ENCODE data around the gene LMBR1L. TPM values are rescaled to one million over a fixed set of nuclear protein-coding genes. Genes with fewer than 3 reads are reported as not detected.
A peak's percentile ranks its signal among the peaks of the same experiment; 100 is the strongest.

The LMBR1L gene
- total and polyA plus RNA-seq, 10 of the 15 experiments (the other 5 are each of a cell fraction or from before 2014, with no cell fraction given) = 2.1 to 42.6 (median 20.0) TPM

- BruUV-seq (replicated peaks) = no TSS peak
- Histone ChIP-seq H3K4me2 (ENCODE audit: control insufficient read depth, insufficient read depth) (peak overlapping the region; percentile 92), H3K9ac (ENCODE audit: control insufficient read depth, insufficient read depth, low read length) (peak overlapping the region; percentile 63), H3K4me1 (ENCODE audit: control insufficient read depth, insufficient read depth, low read length) (peaks cover 13% of the 10 kb centered on the region), H3K27ac (ENCODE audit: control insufficient read depth, insufficient read depth) (peak overlapping the region; percentile 98; the same call in 1 of the 2 replicates), H3K79me2 (ENCODE audit: control insufficient read depth, insufficient read depth, low read length) (peaks cover 49% of the 10 kb centered on the region), H4K20me1 (ENCODE audit: control insufficient read depth, insufficient read depth) (no peaks in the 10 kb centered on the region), H2AFZ (ENCODE audit: control insufficient read depth, low read depth, low read length) (peak overlapping the region; percentile 78), H3K36me3 (ENCODE audit: control insufficient read depth in 2 of 2, insufficient read depth in 2 of 2, low read length in 1 of 2) (peaks cover 4 to 12% of the 10 kb centered on the region in 2 experiments), H3K9me3 (replicated peaks; ENCODE audit: control insufficient read depth, insufficient read depth, low read length) (no peaks in the 10 kb centered on the region), H3K4me3 (peak overlapping the region; percentile 70), H3K27me3 (replicated peaks in 1 of 2; ENCODE audit: control insufficient read depth in 2 of 2, insufficient read depth in 2 of 2, low read length in 1 of 2) (no peaks in the 10 kb centered on the region)
- 0% methylated on average over 5 of the region's 5 CpGs for WGBS (ENCODE audit: insufficient coverage, insufficient replicate concordance, low lambda C conversion rate, missing lambda C conversion rate)
- intact Hi-C loops (cut with micrococcal nuclease; ENCODE audit: unreplicated experiment) (no loop called here), in situ Hi-C loops (cut with MboI) (no loop called here)
- FAIRE-seq = no peak
- RAD21 ChIA-PET (ENCODE audit: unreplicated experiment) = interaction anchor here (0.7 to 4.0 kb wide), 7 partner anchors 23 to 102 kb away, joined by 3 to 28 read pairs (median 5); partner anchors contain the start of gene LMBR1L
- no peak for DNase-seq (ENCODE audit: low read depth, low spot score)
- no peak for ATAC-seq
- POLR2A ChIA-PET = interaction anchor here (0.6 to 4.7 kb wide), 16 partner anchors 9 to 236 kb away, joined by 3 to 48 read pairs (median 4); partner anchors contain the start of genes KMT2D, LMBR1L, RHEBL1 and TUBA1A
- SMC1A ChIA-PET (ENCODE audit: uncharacterized antibody, unreplicated experiment) = interaction anchor here (0.7 to 4.1 kb wide), 10 partner anchors 9 to 131 kb away, joined by 3 to 12 read pairs (median 4); partner anchors contain the start of gene RHEBL1
- CTCF ChIA-PET = interaction anchor here (0.8 to 4.9 kb wide), 11 partner anchors 35 to 986 kb away, joined by 3 to 48 read pairs (median 7); partner anchors contain the start of genes DHH, RHEBL1 and TUBA1A
- TF ChIP-seq GATAD2B (conservative IDR thresholded peaks at IDR 0.05; ENCODE audit: low read depth) (no peak), MEF2A (IDR thresholded peaks at IDR 0.05; ENCODE audit: insufficient read depth, low read depth, low read length) (no peak), MYB (IDR thresholded peaks at IDR 0.05; ENCODE audit: borderline replicate concordance, low read depth, low read length) (no peak)
These were observed 22.4 kb upstream of the LMBR1L start for GRCh38 chr12:49133014-49133413.

- H3K4me3 ChIP-seq = peak overlapping the region; percentile 70
- H3K9me3 ChIP-seq (replicated peaks; ENCODE audit: control insufficient read depth, insufficient read depth, low read length) = no peaks in the 10 kb centered on the region
- POLR2A ChIA-PET = interaction anchor here (0.5 to 4.7 kb wide), 21 partner anchors 11 to 572 kb away, joined by 3 to 48 read pairs (median 6); partner anchors contain the start of genes KMT2D, LMBR1L, RHEBL1 and TROAP
- SMC1A ChIA-PET (ENCODE audit: uncharacterized antibody, unreplicated experiment) = interaction anchor here (0.8 to 4.1 kb wide), 9 partner anchors 19 to 135 kb away, joined by 3 to 15 read pairs (median 6); partner anchors contain the start of genes LMBR1L and RHEBL1
- peak overlapping the region; percentile 63 for H3K9ac ChIP-seq (ENCODE audit: control insufficient read depth, insufficient read depth, low read length)
- RAD21 ChIA-PET (ENCODE audit: unreplicated experiment) = interaction anchor here (0.7 to 4.0 kb wide), 11 partner anchors 12 to 235 kb away, joined by 3 to 28 read pairs (median 5); partner anchors contain the start of genes LMBR1L, SPATS2, TUBA1A and TUBA1C
- in situ Hi-C loops (cut with MboI) = no loop called here
- whole genome bisulfite sequencing (ENCODE audit: insufficient coverage, insufficient replicate concordance, low lambda C conversion rate, missing lambda C conversion rate) = under 1% methylated on average over 9 of the region's 9 CpGs
- intact Hi-C loops (cut with micrococcal nuclease; ENCODE audit: unreplicated experiment) = loop anchor here (2.0 kb wide), 2 partner anchors 57 to 103 kb away; partner anchors contain the start of gene TUBA1A
- H3K36me3 ChIP-seq (ENCODE audit: control insufficient read depth in 2 of 2, insufficient read depth in 2 of 2, low read length in 1 of 2) = peaks cover 4 to 21% of the 10 kb centered on the region in 2 experiments
- peak overlapping the region; percentile 78 for H2AFZ ChIP-seq (ENCODE audit: control insufficient read depth, low read depth, low read length)
- no peaks in the 10 kb centered on the region for H3K27me3 ChIP-seq (replicated peaks in 1 of 2; ENCODE audit: control insufficient read depth in 2 of 2, insufficient read depth in 2 of 2, low read length in 1 of 2)
- no peaks in the 10 kb centered on the region; the same call in 1 of the 2 replicates for H4K20me1 ChIP-seq (ENCODE audit: control insufficient read depth, insufficient read depth)
- peak overlapping the region; percentile 92 for H3K4me2 ChIP-seq (ENCODE audit: control insufficient read depth, insufficient read depth)
- ATAC-seq (no peak), FAIRE-seq (no peak), DNase-seq (ENCODE audit: low read depth, low spot score) (no peak)
- CTCF ChIA-PET = interaction anchor here (1.0 to 4.9 kb wide), 13 partner anchors 10 to 135 kb away, joined by 3 to 48 read pairs (median 9); partner anchors contain the start of genes DHH, LMBR1L and TUBA1A
- peaks cover 13% of the 10 kb centered on the region for H3K4me1 ChIP-seq (ENCODE audit: control insufficient read depth, insufficient read depth, low read length)
- peaks cover 49% of the 10 kb centered on the region for H3K79me2 ChIP-seq (ENCODE audit: control insufficient read depth, insufficient read depth, low read length)
- BruUV-seq (replicated peaks) = TSS peak; percentile 83
- peak overlapping the region; percentile 98 for H3K27ac ChIP-seq (ENCODE audit: control insufficient read depth, insufficient read depth)
- TF ChIP-seq ZNF24 (IDR thresholded peaks at IDR 0.05) (no peak), NFYA (IDR thresholded peaks at IDR 0.05; ENCODE audit: borderline replicate concordance, low read depth, low read length) (no peak), NBN (IDR thresholded peaks at IDR 0.05) (peak; percentile 39; the same call in 1 of the 2 replicates), JUNB (IDR thresholded peaks at IDR 0.05) (no peak), SRF (IDR thresholded peaks at IDR 0.05; ENCODE audit: low read depth in 2 of 2, low read length in 2 of 2) (no peak), CHD1 (IDR thresholded peaks at IDR 0.05; ENCODE audit: low read depth, low read length) (no peak), RFX5 (IDR thresholded peaks at IDR 0.05; ENCODE audit: low read depth, low read length) (no peak), FOXM1 (IDR thresholded peaks at IDR 0.05; ENCODE audit: low read depth, low read length) (no peak), STAT3 (IDR thresholded peaks at IDR 0.05; ENCODE audit: low read depth, low read length) (no peak), IKZF2 (IDR thresholded peaks at IDR 0.05) (peak in 1 of 2 experiments; percentile 17; a peak in 1 of 4 replicates), SMARCA5 (IDR thresholded peaks at IDR 0.05) (0 out of 2 replicates have a peak, but pooled peaks have one; percentile 3), TAF1 (IDR thresholded peaks at IDR 0.05; ENCODE audit: borderline replicate concordance, low read depth, low read length) (no peak), PBX3 (IDR thresholded peaks at IDR 0.05; ENCODE audit: insufficient replicate concordance, low read depth, low read length) (no peak)
These were observed 21.3 kb upstream of the LMBR1L start for GRCh38 chr12:49131894-49132461.

All from GM12878 (cell line).